Right lobe of liver (tissue), 6 donors: ENCODE data around the gene MCTP2. TPM values are rescaled to one million over a fixed set of nuclear protein-coding genes. Genes with fewer than 3 reads are reported as not detected.
A peak's percentile ranks its signal among the peaks of the same experiment; 100 is the strongest.

Experiments used
- ATAC-seq, 4 donors: fragments of 200-7000 bp; cut with Tn5 transposase; one replicate each; pipeline ENCODE4 v1.9.1; 2020; ENCODE audit warnings: mild to moderate bottlenecking in 4 of 4, moderate library complexity in 4 of 4
- DNase-seq, 3 donors: peaks; one replicate each; pipeline ENCODE4 v3.0.0-alpha.2; 2020
- H3K27ac ChIP-seq, 3 donors: fragments of 200-600 bp; one replicate each; pipeline ENCODE4 v1.8.0; 2022
- H3K27me3 ChIP-seq, 2 donors: fragments of 200-600 bp; one replicate each; pipeline ENCODE4 v1.8.0; 2022
- H3K36me3 ChIP-seq, 4 donors: fragments of 200-600 bp; sonication (generic) in 1 of 4; one replicate each; pipeline versions ENCODE4 v1.5.1 to v1.8.0; 2017 to 2022; ENCODE audit warnings: control low read depth in 1 of 4
- H3K4me1 ChIP-seq, 4 donors: fragments of 200-600 bp; sonication (generic) in 1 of 4; one replicate each; pipeline versions ENCODE4 v1.5.1 to v1.8.0; 2017 to 2022; ENCODE audit warnings: control low read depth in 1 of 4
- H3K4me3 ChIP-seq, 3 donors: fragments of 200-600 bp; one replicate each; pipeline ENCODE4 v1.8.0; 2022
- H3K9me3 ChIP-seq, 4 donors: fragments of 200-600 bp; sonication (generic) in 1 of 4; one replicate each; pipeline versions ENCODE4 v1.5.1 to v1.8.0; 2017 to 2022; ENCODE audit warnings: control low read depth in 1 of 4
- CTCF ChIP-seq, 4 donors: fragments of 200-600 bp in 3 of 4; fragments of 450-650 bp in 1 of 4; IDR thresholded peaks; one replicate each; pipeline versions ENCODE4 v1.5.1 to v1.8.0; 2016 to 2022; ENCODE audit warnings: antibody characterized with exemption in 4 of 4, mild to moderate bottlenecking in 2 of 4
- POLR2A ChIP-seq: fragments of 450-650 bp; IDR thresholded peaks from one replicate; pipeline ENCODE4 v1.6.1; 2017; ENCODE audit warnings: antibody characterized with exemption, mild to moderate bottlenecking
- WGBS: methylation state at CpG from one replicate; pipeline ENCODE4 v1.1.6; 2018; ENCODE audit warnings: low coverage, low lambda C conversion rate; ENCODE audit not compliant: insufficient coverage; ENCODE audit errors: missing lambda C conversion rate; 5-methylcytosine and 5-hydroxymethylcytosine counted together
- intact Hi-C, 2 donors: fragments of 100-400 bp; cut with DNase I; formaldehyde crosslinking; loops; one replicate each; pipeline versions ENCODE4 v1.11.2 to v1.14.1; 2022
- total RNA-seq, 6 experiments: library from RNA; depleted of rRNA in 2 of 6; stranded (reverse); fragments of >200 nt in 2 of 6; fragmentation: NEBNext Ultra II Directional in 3 of 6; extraction: Animal tissue kit (Norgen Biotek cat#: 25700) in 3 of 6; gene quantifications; one replicate each; pipeline versions ENCODE4 v1.1.0 to v1.2.4, GENCODE V29; 2016 to 2023
- donor health status: DM: no; HTN: yes; CAD: no.
- donor health status: DM: no; HTN: no; CAD: no.
- donor health status: DM: no; HTN: no; CAD: no.
- donor health status: DM: no; HTN: yes; CAD: no.
- donor health status: DM: no; HTN: yes; CAD: no.

MCTP2 gene
- total RNA-seq, 6 experiments from 2014 or later = 1.8 to 5.3 (median 2.9) TPM

- no peaks in the 10 kb centered on the region for H3K36me3 ChIP-seq
- no peak for TF ChIP-seq CTCF (IDR thresholded peaks at IDR 0.05)
- TF ChIP-seq POLR2A = no peak
- no peak overlapping the region for H3K27ac ChIP-seq
- no peak overlapping the region for H3K4me3 ChIP-seq
- no peak for ATAC-seq
- H3K27me3 ChIP-seq = no peaks in the 10 kb centered on the region
- WGBS = 39% methylated on average over 1 of the region's 1 CpG
- DNase-seq = no peak
- no peaks in the 10 kb centered on the region for H3K4me1 ChIP-seq
- H3K9me3 ChIP-seq = no peaks in the 10 kb centered on the region
- intact Hi-C loops = no loop called here
These were observed 164.3 kb downstream of the MCTP2 start for GRCh38 chr15:94395640-94396039.

- Histone ChIP-seq H3K36me3 (no peaks in the 10 kb centered on the region), H3K9me3 (no peaks in the 10 kb centered on the region), H3K27me3 (no peaks in the 10 kb centered on the region), H3K4me3 (no peak overlapping the region), H3K4me1 (no peaks in the 10 kb centered on the region), H3K27ac (no peak overlapping the region)
- TF ChIP-seq CTCF (IDR thresholded peaks at IDR 0.05) = no peak
- TF ChIP-seq POLR2A = no peak
- intact Hi-C loops = no loop called here
- 46% methylated on average over 3 of the region's 3 CpGs for WGBS
- no peak for DNase-seq
- peak in 3 of 4 donors; percentile 28 to 50 (median 32) for ATAC-seq
These were observed 166.0 kb downstream of the MCTP2 start for GRCh38 chr15:94397337-94397736.

GRCh38 chr15:94398001-94398400, 166.6 kb downstream of the MCTP2 start:
- H3K4me1 ChIP-seq = no peaks in the 10 kb centered on the region
- H3K4me3 ChIP-seq = no peak overlapping the region
- H3K27ac ChIP-seq = no peak overlapping the region
- TF ChIP-seq POLR2A = no peak
- no peak for TF ChIP-seq CTCF (IDR thresholded peaks at IDR 0.05)
- H3K36me3 ChIP-seq = no peaks in the 10 kb centered on the region
- no peak for DNase-seq
- no peaks in the 10 kb centered on the region for H3K27me3 ChIP-seq
- no peaks in the 10 kb centered on the region for H3K9me3 ChIP-seq
- intact Hi-C loops = no loop called here
- peak in 1 of 4 donors; percentile 37 for ATAC-seq

GRCh38 chr15:94400526-94401298, 169.4 kb downstream of the MCTP2 start:
- no peaks in the 10 kb centered on the region for H3K4me1 ChIP-seq
- TF ChIP-seq POLR2A = no peak
- no peak for TF ChIP-seq CTCF (IDR thresholded peaks at IDR 0.05)
- DNase-seq = no peak
- no peak overlapping the region for H3K27ac ChIP-seq
- 46% methylated on average over 10 of the region's 10 CpGs for WGBS
- intact Hi-C loops = no loop called here
- no peaks in the 10 kb centered on the region for H3K9me3 ChIP-seq
- no peak overlapping the region for H3K4me3 ChIP-seq
- H3K27me3 ChIP-seq = no peaks in the 10 kb centered on the region
- ATAC-seq = no peak
- H3K36me3 ChIP-seq = no peaks in the 10 kb centered on the region

GRCh38 chr15:94403331-94403730, 172.0 kb downstream of the MCTP2 start:
- no peak overlapping the region for H3K4me3 ChIP-seq
- H3K27ac ChIP-seq = no peak overlapping the region
- DNase-seq (no peak), ATAC-seq (no peak)
- no peaks in the 10 kb centered on the region for H3K9me3 ChIP-seq
- no peak for TF ChIP-seq POLR2A
- TF ChIP-seq CTCF (IDR thresholded peaks at IDR 0.05) = no peak
- WGBS = 36% methylated on average over 4 of the region's 4 CpGs
- no peaks in the 10 kb centered on the region for H3K4me1 ChIP-seq
- intact Hi-C loops = no loop called here
- no peaks in the 10 kb centered on the region for H3K27me3 ChIP-seq
- H3K36me3 ChIP-seq = no peaks in the 10 kb centered on the region
